CD4-positive, alpha-beta T cell treated with Interleukin-1 beta for 1 hour (primary cell): ENCODE results near the gene REG1A.
A peak's percentile ranks its signal among the peaks of the same experiment; 100 is the strongest.

Experiments
- DNase-seq, 2 donors: peaks; one replicate each; pipeline ENCODE4 v3.0.0-alpha.2; 2020 to 2022

Gene REG1A

DNA sequence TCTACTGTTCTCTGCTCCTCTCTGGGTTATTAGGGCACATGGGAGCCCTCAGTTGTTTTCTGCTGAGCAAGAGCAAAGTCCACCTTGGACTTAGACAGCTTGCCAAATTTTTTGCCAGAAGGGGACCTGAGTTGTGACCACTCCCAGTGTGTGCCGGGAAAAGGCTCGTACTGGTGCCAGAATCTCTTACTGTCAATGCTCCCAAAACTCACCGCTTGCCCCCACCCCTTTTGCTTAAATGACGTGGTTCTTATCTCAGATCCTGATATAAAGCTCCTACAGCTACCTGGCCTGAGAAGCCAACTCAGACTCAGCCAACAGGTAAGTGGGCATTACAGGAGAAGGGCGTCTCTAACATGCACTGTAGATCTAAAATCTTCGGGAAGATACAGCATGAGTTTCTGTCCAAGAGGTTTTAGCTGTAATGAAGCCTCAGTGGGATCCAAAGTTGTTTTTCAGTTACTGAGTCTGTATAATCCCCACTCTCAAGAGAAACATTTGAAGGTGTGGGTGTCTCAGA, at the start of gene REG1A:
Gene REG1A, plus strand, starts transcription at position 295 of the 520 bp plus-strand sequence. CDS start 374 bp downstream, outside the sequence.
- no peak for DNase-seq

DNA sequence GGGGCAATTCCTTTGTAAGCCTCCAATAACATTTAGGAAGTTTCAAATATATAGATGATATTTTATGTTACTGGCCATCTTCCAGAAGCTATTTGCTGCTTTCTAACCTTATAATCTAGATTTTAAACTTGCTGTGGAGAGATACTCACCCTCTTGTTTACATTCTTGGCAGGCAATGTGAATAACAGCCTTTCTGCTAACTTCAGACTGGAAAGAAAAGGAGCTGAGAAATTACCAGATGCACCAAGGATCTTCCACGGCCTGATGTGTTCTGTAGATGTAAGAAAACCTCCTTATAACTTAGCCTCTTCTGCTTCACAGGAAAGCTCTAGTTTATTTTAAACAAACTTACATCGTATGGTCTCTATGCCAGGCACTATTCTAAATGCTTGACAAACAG, 49.2 kb upstream of the REG1A start:
- DNase-seq = no peak

GRCh38 chr2:79082987-79083386, 37.3 kb upstream of the REG1A start:
- DNase-seq = no peak

GRCh38 chr2:79083597-79084251, 36.6 kb upstream of the REG1A start:
- DNase-seq = no peak

DNA sequence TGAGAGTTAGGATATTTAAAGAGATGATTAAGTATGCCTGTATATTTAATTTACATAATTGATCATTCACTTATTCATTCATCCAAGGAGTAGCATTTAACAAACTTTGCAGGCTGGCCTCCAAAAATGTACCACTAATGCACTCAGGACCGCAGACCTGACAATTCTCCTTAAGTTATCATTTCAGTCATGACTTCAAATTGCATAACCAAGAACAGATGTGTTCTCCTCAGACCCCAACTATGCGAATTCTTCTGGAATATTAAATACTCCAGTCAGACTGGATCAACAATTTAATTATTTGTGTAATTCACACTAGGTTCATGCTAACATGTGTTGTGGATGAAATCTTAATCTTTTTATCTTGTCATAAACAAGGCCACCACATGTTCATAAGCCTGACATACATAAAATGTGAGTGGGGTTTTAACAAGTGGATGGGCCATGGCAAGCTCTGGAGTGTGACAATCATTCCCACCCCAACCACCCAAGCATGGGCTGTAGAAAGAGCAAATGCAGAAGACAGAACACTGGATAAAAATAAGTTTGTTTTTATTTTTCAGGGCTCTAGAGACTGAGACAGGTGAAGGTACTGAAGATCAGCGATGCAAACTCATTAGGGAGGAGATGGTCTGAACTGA, 35.7 kb upstream of the REG1A start:
- DNase-seq = no peak

DNA sequence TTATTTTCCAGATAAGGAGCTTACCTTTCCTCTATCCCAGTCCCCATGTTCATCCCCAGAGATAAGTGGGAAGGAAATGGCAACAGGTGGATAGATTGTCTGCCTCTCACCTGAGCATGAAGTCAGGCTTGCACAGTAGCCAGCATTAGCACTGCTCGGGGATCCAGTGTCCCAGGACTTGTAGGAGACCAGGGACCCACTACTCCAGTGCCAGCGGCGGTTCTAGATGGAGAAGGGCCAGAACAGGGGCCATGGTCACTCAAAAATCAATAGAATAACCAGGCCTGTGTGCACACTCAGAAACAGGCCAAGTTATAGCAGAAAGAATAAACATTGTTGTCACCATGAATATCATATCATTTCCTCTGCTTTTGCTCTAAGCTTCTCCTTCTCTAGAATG, 34.9 kb upstream of the REG1A start:
- DNase-seq = no peak

GRCh38 chr2:79086255-79086654, 34.0 kb upstream of the REG1A start:
- no peak for DNase-seq

DNA sequence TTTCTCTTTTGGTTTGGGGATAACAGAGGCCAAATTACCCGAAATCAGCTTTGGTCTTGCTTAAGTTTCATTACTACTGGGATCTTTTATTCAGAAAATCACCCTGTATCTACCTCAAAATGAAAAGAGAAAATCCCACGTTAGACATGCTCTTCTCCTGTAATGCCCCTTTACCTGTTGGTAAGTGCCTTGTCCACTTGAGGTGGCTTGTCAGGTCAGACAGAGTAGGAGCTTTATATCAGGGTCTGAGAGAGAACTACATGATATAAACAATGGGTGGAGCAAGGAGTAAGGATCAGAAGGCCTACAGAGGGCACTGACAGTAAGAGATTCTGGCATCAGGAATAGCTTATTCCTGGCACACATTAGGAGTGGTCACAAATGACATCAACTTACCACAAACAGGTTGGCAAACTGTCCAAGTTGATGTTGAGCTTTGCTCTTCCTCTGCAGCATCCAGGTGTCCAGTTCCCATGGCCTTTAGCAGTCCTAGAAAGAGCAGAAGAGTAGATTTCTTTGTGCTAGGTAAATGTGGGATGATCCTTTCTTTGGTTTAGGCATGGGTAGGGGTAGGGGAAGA, 32.4 kb upstream of the REG1A start, which contains the start of gene REG1B:
Gene REG1B, minus strand, starts transcription at position 209 of the 580 bp plus-strand sequence. CDS start 381 bp downstream, outside the sequence.
- no peak for DNase-seq

GRCh38 chr2:79090693-79091092, 29.6 kb upstream of the REG1A start:
- no peak for DNase-seq

GRCh38 chr2:79097843-79098242, 22.4 kb upstream of the REG1A start:
- DNase-seq = no peak

GRCh38 chr2:79099140-79099686, 21.1 kb upstream of the REG1A start:
- peak in 1 of 2 donors; percentile 30 for DNase-seq

- peak in 1 of 2 donors; percentile 11 for DNase-seq
Measured at GRCh38 chr2:79100285-79100684, 20.0 kb upstream of the REG1A start.

GRCh38 chr2:79101024-79101423, 19.3 kb upstream of the REG1A start:
- no peak for DNase-seq

GRCh38 chr2:79103214-79103613, 17.1 kb upstream of the REG1A start:
- DNase-seq = no peak

- DNase-seq = no peak
Measured at GRCh38 chr2:79105259-79105658, 15.0 kb upstream of the REG1A start.

DNA sequence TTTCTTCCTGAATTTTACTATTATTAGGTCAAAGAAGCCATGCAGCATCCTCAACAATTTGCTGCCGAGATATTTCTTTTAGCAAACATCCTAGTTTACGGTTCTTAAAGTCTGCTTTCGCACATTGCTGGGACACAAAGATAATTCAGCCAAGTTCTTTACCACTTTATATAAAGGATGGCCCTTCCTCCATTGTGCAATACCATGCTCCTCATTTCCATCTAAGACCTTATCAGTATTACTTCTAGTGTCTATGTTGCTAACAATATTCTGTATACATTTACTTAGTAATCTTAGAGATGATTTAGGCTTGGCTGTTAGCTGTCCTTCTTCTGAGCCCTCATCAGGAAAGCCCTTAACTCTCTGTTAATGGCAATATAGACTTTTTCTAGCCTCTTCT, 8.0 kb upstream of the REG1A start:
- no peak for DNase-seq

GRCh38 chr2:79114797-79115494, 5.3 kb upstream of the REG1A start:
- DNase-seq = no peak

DNA sequence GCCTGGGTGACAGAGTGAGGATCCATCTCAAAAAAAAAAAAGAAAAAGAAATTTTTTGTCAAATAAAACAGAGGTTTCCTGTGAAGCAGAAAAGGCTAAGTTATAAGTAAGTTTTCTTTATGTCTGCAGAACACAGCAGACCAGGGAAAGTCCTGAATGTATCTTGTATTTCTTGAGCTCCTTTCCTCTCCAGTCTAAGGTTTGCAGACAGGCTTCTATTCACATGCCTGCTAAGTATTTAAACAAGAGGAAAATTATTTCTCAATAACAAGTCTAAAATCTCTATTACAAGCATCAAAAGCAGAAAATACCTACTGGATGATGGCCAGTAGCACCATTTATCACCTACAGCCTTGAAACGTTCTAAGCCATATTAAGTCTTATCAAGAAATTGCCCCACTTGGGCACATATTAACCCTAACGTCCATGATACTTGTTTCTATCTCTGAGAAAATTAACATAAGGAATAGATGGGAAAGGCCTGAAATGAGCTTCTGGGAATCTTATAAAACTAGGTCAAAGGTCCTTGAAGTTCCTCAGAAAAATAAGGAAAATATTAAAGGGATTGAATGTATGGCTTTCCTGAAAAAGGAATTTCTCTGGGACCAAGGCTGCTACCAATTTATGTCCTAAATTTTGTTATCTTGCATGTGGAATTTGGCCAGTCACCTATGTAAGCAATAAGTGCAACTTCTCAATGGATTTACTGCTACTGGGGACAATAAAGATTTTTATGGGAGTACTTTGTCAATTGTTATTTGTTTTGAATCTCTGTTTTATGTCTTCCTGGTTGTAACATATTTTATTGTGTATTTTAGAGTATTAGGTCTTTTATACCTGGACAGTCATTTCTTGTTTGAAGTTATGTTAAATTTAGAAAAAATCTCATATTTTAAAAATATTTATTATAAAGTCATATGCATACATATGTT, 3.0 kb upstream of the REG1A start:
- no peak for DNase-seq

DNA sequence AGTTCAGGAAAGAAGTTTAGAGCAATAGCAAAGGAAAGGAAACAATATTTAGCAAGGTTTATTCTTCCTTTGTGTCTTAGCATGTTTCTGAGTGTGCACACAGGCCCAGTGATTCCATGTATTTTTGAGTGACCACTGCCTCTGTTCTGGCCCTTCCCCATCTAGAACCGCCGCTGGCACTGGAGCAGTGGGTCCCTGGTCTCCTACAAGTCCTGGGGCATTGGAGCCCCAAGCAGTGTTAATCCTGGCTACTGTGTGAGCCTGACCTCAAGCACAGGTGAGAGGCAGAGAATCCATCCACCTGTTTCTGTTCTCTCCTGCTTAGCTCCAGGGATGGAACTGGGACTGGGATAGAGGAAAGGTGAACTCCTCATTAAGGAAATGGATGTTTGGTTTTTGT, 2.4 kb downstream of the REG1A start:
- DNase-seq = no peak

GRCh38 chr2:79124907-79125720, 4.8 kb downstream of the REG1A start:
- no peak for DNase-seq

DNA sequence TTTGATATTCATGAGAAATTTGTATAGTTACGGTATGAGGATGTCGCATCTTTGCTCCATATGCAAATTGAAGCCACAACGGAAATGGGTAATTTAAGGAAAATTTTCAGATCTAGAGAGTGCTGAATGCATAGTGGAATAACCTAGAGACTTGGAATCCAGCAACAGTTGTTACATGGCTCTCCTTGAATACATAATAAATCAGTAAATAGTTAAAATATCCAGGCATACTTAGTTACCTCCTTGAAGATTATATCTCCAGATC, 5.4 kb downstream of the REG1A start:
- DNase-seq = no peak
